ENCODE data around the gene NDUFA12. TPM values are rescaled to one million over a fixed set of nuclear protein-coding genes. Genes with fewer than 3 reads are reported as not detected.

Gene NDUFA12
- total and polyA plus RNA-seq, 8 donors, result 76.0 to 87.2 (median 80.9) TPM

DNA sequence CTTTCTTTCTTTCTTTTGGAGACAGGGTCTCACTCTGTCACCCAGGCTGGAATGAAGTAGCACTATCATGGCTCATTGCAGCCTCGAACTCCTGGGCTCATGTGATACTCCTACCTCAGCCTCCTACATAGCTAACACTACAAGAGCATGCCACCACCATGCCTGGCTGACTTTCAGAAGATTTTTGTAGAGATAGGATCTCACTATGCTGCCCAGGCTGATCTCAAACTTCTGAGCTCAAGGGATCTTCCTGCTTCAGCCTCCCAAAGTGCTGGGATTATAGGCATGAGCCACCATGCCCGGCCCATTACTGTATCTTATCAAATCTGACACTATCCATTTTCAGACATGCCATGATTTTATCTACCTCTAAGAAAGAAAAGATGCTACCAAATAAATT is 31.6 kb downstream of the NDUFA12 start:
- H3K4me1 ChIP-seq, result no peaks in the 10 kb centered on the region
- H3K9me3 ChIP-seq, result no peaks in the 10 kb centered on the region
- H3K27ac ChIP-seq, result no peak overlapping the region
- H3K36me3 ChIP-seq, result peaks cover 0 to 22% of the 10 kb centered on the region in 2 donors
- no peak overlapping the region for H3K4me3 ChIP-seq
- ATAC-seq, result no peak
- intact Hi-C loops (cut with DNase I), result no loop called here
- DNase-seq, result no peak
- TF ChIP-seq, protein P1, sequence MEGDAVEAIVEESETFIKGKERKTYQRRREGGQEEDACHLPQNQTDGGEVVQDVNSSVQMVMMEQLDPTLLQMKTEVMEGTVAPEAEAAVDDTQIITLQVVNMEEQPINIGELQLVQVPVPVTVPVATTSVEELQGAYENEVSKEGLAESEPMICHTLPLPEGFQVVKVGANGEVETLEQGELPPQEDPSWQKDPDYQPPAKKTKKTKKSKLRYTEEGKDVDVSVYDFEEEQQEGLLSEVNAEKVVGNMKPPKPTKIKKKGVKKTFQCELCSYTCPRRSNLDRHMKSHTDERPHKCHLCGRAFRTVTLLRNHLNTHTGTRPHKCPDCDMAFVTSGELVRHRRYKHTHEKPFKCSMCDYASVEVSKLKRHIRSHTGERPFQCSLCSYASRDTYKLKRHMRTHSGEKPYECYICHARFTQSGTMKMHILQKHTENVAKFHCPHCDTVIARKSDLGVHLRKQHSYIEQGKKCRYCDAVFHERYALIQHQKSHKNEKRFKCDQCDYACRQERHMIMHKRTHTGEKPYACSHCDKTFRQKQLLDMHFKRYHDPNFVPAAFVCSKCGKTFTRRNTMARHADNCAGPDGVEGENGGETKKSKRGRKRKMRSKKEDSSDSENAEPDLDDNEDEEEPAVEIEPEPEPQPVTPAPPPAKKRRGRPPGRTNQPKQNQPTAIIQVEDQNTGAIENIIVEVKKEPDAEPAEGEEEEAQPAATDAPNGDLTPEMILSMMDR (IDR thresholded peaks at IDR 0.05), result no peak
- no peaks in the 10 kb centered on the region for H3K27me3 ChIP-seq

DNA sequence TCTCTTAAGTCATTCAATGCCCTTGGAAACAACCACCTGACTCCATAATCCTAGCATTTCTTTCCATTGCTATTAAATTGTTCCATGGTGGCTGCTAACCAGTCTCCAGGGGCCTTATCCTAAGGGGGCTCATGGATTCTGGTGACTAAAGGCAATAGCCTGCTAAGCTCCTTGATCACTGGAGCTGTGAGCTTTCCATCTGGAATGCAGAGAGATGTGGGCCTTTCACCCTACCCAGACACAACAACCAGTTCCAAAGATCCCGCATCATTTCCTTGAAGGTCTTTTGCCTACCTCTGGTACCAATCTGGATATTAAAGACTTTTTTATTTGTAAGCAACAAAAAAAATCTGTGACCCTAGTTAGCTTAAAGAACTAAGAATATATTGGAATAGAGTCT is 32.9 kb downstream of the NDUFA12 start:
- TF ChIP-seq, protein P1 (IDR thresholded peaks at IDR 0.05), result no peak
- ATAC-seq, result no peak
- H3K36me3 ChIP-seq, result peaks cover 0 to 22% of the 10 kb centered on the region in 2 donors
- no peaks in the 10 kb centered on the region for H3K9me3 ChIP-seq
- H3K4me1 ChIP-seq, result no peaks in the 10 kb centered on the region
- DNase-seq, result no peak
- intact Hi-C loops (cut with DNase I), result no loop called here
- H3K4me3 ChIP-seq, result no peak overlapping the region
- no peaks in the 10 kb centered on the region for H3K27me3 ChIP-seq
- no peak overlapping the region for H3K27ac ChIP-seq

DNA sequence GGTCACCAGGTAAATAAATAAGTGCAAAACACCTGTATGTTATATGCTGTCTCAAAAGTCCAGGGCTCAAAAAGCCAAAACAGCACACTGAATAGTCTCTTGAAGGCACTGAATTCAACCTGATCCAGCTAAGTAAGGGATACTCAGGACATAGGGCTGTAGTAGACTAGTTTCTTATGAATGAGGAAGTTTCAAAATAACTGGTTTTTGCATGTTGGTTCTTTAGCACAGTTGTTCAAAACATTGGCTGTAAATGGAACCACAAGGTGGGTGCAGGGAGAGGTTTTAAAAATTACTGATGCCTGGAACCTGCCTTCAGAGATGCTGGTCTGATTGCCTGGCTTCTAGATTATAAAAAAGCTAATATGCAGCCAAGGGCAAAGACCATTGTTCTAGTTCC is 34.1 kb downstream of the NDUFA12 start:
- H3K36me3 ChIP-seq, result peaks cover 0 to 22% of the 10 kb centered on the region in 2 donors

DNA sequence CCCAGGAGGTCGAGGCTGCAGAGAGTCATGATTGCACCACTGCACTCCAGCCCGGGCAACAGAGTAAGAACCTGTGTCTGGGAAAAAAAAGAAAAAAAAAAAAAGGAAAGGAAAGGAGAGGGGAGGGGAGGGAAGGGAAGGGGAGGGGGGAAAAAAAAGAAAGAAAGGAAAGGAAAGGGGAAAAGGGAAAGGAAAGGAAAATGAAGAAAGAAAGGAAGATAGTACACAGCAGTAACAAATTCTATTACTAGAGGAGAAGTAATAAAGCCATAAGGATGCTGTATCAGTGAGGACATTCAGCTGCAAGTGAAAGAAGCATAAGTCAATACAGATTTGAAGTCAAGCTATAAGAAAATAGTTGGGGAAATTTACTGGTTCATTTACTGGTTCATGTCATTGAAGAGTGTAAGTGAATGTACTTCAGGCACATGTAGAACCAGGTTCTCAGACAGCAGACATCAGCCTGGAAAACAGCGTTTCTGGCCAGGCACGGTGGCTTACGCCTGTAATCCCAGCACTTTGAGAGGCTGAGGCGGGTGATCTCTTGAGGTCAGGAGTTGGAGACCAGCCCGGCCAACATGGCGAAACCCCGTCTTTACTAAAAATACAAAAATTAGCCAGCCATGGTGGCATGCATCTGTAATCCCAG is 37.4 kb downstream of the NDUFA12 start:
- no peak for ATAC-seq
- H3K27me3 ChIP-seq, result no peaks in the 10 kb centered on the region
- H3K27ac ChIP-seq, result no peak overlapping the region
- H3K36me3 ChIP-seq, result peaks cover 0 to 14% of the 10 kb centered on the region in 2 donors
- intact Hi-C loops (cut with DNase I), result no loop called here
- TF ChIP-seq, protein P1 (IDR thresholded peaks at IDR 0.05), result no peak
- no peak for DNase-seq
- H3K9me3 ChIP-seq, result no peaks in the 10 kb centered on the region
- H3K4me1 ChIP-seq, result no peaks in the 10 kb centered on the region
- H3K4me3 ChIP-seq, result no peak overlapping the region

More for the DNA sequence above, 34.1 kb downstream of the NDUFA12 start:
- no peak overlapping the region for H3K27ac ChIP-seq
- H3K9me3 ChIP-seq, result no peaks in the 10 kb centered on the region
- no peaks in the 10 kb centered on the region for H3K4me1 ChIP-seq
- ATAC-seq, result no peak
- DNase-seq, result no peak
- TF ChIP-seq, protein P1 (IDR thresholded peaks at IDR 0.05), result no peak
- no peak overlapping the region for H3K4me3 ChIP-seq
- no peaks in the 10 kb centered on the region for H3K27me3 ChIP-seq
- intact Hi-C loops (cut with DNase I), result no loop called here

DNA sequence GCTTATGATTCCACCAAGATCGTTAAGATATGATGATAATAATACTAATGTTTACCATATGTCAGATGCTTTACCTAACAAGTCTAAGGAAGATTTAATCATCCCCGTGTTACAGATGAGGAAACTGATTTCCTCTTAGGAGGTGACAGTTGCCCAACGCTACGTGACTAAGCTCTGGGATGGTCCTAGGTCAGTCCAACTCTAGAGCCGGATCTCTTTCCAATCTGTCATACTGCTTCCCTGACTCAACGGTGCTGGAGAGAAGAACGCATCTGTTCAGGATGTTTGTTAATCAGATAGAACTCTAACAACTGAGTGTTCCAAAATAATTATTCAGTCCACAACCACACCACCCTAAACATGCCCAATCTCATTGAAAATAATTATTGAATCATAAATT is 39.8 kb downstream of the NDUFA12 start:
- Histone ChIP-seq H3K9me3 (no peaks in the 10 kb centered on the region), H3K27ac (no peak overlapping the region), H3K4me3 (no peak overlapping the region), H3K27me3 (no peaks in the 10 kb centered on the region), H3K36me3 (no peaks in the 10 kb centered on the region), H3K4me1 (no peaks in the 10 kb centered on the region)
- DNase-seq, result no peak
- TF ChIP-seq, protein P1 (IDR thresholded peaks at IDR 0.05), result no peak
- intact Hi-C loops (cut with DNase I), result no loop called here
- ATAC-seq, result no peak
